K562 (cell line): Measurements from ENCODE around the gene EIF3M. TPM values are rescaled to one million over a fixed set of nuclear protein-coding genes. Genes with fewer than 3 reads are reported as not detected.

Experiments
- ARNT ChIP-seq, 2 experiments: fragments of 450-650 bp; IDR thresholded peaks; 2 replicates each; pipeline ENCODE4 v1.6.1; 2016; ENCODE audit warnings: mild to moderate bottlenecking in 1 of 2
- EWSR1 ChIP-seq: fragments of 450-650 bp; IDR thresholded peaks from 2 replicates; pipeline ENCODE4 v1.6.1; 2018; ENCODE audit warnings: borderline replicate concordance, mild to moderate bottlenecking, low read depth, moderate library complexity; ENCODE audit not compliant: partially characterized antibody
- NCOA1 ChIP-seq: fragments of 450-650 bp; IDR thresholded peaks from 2 replicates; pipeline ENCODE4 v1.6.1; 2016; ENCODE audit warnings: low read depth
- PCBP2 ChIP-seq: fragments of 200-400 bp; formaldehyde crosslinking; IDR thresholded peaks from 2 replicates; pipeline ENCODE4 v1.6.1; 2018; ENCODE audit warnings: low read length, low read depth, mild to moderate bottlenecking, moderate library complexity; ENCODE audit not compliant: poor library complexity, severe bottlenecking
- PYGO2 ChIP-seq: fragments of 450-650 bp; IDR thresholded peaks from 2 replicates; pipeline ENCODE4 v1.6.1; 2016; ENCODE audit warnings: mild to moderate bottlenecking, missing genetic modification characterization, moderate library complexity, missing compliant biosample characterization
- RREB1 ChIP-seq: fragments of 250-450 bp; sonication (Bioruptor Pico); IDR thresholded peaks from 2 replicates; pipeline ENCODE4 v1.4.0; 2020
- SIRT6 ChIP-seq: IDR thresholded peaks from one replicate; pipeline ENCODE4 v1.6.1; 2012; ENCODE audit warnings: low read depth, mild to moderate bottlenecking, control low read depth, inconsistent platforms, low read length, moderate library complexity
- SPI1 ChIP-seq: IDR thresholded peaks from 2 replicates; pipeline ENCODE4 v1.6.1; 2011; ENCODE audit warnings: low read depth, low read length, control low read depth, borderline replicate concordance
- ZBTB17 ChIP-seq: fragments of 450-650 bp; formaldehyde crosslinking; IDR thresholded peaks from 2 replicates; pipeline ENCODE4 v1.4.0; 2020; ENCODE audit warnings: mild to moderate bottlenecking
- ZBTB43 ChIP-seq: sonication (generic); formaldehyde crosslinking; IDR thresholded peaks from 2 replicates; pipeline ENCODE4 v1.8.0; 2023; ENCODE audit warnings: mild to moderate bottlenecking, missing genetic modification reagents
- ZNF197 ChIP-seq: fragments of 200-800 bp; sonication (Bioruptor generic); IDR thresholded peaks from 2 replicates; pipeline ENCODE4 v1.6.1; 2016; ENCODE audit warnings: low read depth, missing genetic modification characterization, missing compliant biosample characterization
- ZNF274 ChIP-seq: IDR thresholded peaks from 2 replicates; pipeline ENCODE4 v1.6.1; 2011; ENCODE audit warnings: low read depth, mild to moderate bottlenecking, low read length, moderate library complexity, borderline replicate concordance
- ZNF551 ChIP-seq: fragments of 250-450 bp; sonication (Bioruptor Pico); IDR thresholded peaks from 2 replicates; pipeline ENCODE4 v1.5.0; 2021; ENCODE audit warnings: mild to moderate bottlenecking, moderate library complexity
- ZSCAN29 ChIP-seq: fragments of 450-650 bp; IDR thresholded peaks from 2 replicates; pipeline ENCODE4 v1.6.1; 2017
- polyA plus RNA-seq, 8 experiments: library from polyadenylated mRNA; depleted of rRNA in 4 of 8; stranded (reverse) in 5 of 8; unstranded in 3 of 8; fragments of >200 nt; fragmentation: Nextera tagmentation in 2 of 8; fragmentation: Illumina TruSeq in 1 of 8; extraction: Ambion mirVana in 2 of 8; extraction: Trizol in 1 of 8; gene quantifications; 2 replicates each; pipeline versions ENCODE4 v1.2.1 to v1.2.3, GENCODE V29; 2011 to 2014; ENCODE audit warnings: inconsistent platforms in 1 of 8, missing spikeins in 1 of 8
- total RNA-seq, 7 experiments: library from RNA; depleted of rRNA in 6 of 7; stranded (reverse); fragments of >200 nt in 6 of 7; fragmentation: Illumina TruSeq in 2 of 7; extraction: Trizol in 2 of 7; gene quantifications; 2 replicates each; pipeline versions ENCODE4 v1.2.1 to v1.2.3, GENCODE V29; 2011 to 2021; ENCODE audit warnings: low replicate concordance in 1 of 7
- TF ChIP-seq, protein P1 (sequence below): fragments of 250-450 bp; sonication (Bioruptor Pico); IDR thresholded peaks from 2 replicates; pipeline ENCODE4 v1.5.0; 2020; ENCODE audit warnings: mild to moderate bottlenecking
- TF ChIP-seq, protein P2 (sequence below): fragments of 250-450 bp; sonication (Bioruptor Pico); IDR thresholded peaks from 2 replicates; pipeline ENCODE4 v1.8.0; 2021; ENCODE audit warnings: moderate library complexity, mild to moderate bottlenecking, inconsistent platforms

The EIF3M gene
- total and polyA plus RNA-seq, 9 of the 15 experiments (the other 6 are each of a cell fraction or from before 2014, with no cell fraction given), result 602 to 2,015 (median 1,058) TPM

- TF ChIP-seq, protein P1, sequence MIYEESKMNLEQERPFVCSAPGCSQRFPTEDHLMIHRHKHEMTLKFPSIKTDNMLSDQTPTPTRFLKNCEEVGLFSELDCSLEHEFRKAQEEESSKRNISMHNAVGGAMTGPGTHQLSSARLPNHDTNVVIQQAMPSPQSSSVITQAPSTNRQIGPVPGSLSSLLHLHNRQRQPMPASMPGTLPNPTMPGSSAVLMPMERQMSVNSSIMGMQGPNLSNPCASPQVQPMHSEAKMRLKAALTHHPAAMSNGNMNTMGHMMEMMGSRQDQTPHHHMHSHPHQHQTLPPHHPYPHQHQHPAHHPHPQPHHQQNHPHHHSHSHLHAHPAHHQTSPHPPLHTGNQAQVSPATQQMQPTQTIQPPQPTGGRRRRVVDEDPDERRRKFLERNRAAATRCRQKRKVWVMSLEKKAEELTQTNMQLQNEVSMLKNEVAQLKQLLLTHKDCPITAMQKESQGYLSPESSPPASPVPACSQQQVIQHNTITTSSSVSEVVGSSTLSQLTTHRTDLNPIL (CRISPR knock-in tag), result no peak
- TF ChIP-seq NCOA1 (peak; percentile 17; the same call in 1 of the 2 replicates), ZSCAN29 (no peak; the same call in 1 of the 2 replicates), ZBTB17 (CRISPR knock-in tag) (0 out of 2 replicates have a peak, but pooled peaks have one; percentile 24), SPI1 (peak; percentile 94), PYGO2 (tag) (no peak), SIRT6 (no peak), RREB1 (CRISPR knock-in tag) (peak; percentile 59; the same call in 1 of the 2 replicates), ZNF274 (no peak), ZNF197 (CRISPR knock-in tag) (no peak), ARNT (IDR thresholded peaks at IDR 0.05) (no peak), ZBTB43 (CRISPR knock-in tag) (0 out of 2 replicates have a peak, but pooled peaks have one; percentile 25), ZNF551 (CRISPR knock-in tag) (no peak), PCBP2 (no peak), EWSR1 (no peak)
- TF ChIP-seq, protein P2, sequence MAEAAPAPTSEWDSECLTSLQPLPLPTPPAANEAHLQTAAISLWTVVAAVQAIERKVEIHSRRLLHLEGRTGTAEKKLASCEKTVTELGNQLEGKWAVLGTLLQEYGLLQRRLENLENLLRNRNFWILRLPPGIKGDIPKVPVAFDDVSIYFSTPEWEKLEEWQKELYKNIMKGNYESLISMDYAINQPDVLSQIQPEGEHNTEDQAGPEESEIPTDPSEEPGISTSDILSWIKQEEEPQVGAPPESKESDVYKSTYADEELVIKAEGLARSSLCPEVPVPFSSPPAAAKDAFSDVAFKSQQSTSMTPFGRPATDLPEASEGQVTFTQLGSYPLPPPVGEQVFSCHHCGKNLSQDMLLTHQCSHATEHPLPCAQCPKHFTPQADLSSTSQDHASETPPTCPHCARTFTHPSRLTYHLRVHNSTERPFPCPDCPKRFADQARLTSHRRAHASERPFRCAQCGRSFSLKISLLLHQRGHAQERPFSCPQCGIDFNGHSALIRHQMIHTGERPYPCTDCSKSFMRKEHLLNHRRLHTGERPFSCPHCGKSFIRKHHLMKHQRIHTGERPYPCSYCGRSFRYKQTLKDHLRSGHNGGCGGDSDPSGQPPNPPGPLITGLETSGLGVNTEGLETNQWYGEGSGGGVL, result no peak
Measured at GRCh38 chr11:32583459-32584271, at the start of gene EIF3M (continued).
